LNCaP clone FGC (cell line): ENCODE measurements around the gene CHPF.

ENCODE experiments used
- DNase-seq: peaks from one replicate; pipeline ENCODE4 v3.0.0-alpha.2; 2011; ENCODE audit warnings: low read depth
- H3K4me3 ChIP-seq: 2 replicates; pipeline ENCODE4 v1.5.1; 2011; ENCODE audit warnings: mild to moderate bottlenecking, low read depth, low read length, control low read depth
- CTCF ChIP-seq: IDR thresholded peaks from 2 replicates; pipeline ENCODE4 v1.5.1; 2012; ENCODE audit warnings: mild to moderate bottlenecking; ENCODE audit not compliant: control insufficient read depth, insufficient read depth; ENCODE audit errors: extremely low read depth

CHPF gene

GRCh38 chr2:219561179-219562048 lies 17.8 kb upstream of the CHPF start:
- no peak overlapping the region for H3K4me3 ChIP-seq
- DNase-seq: no peak
- TF ChIP-seq CTCF: no peak

GRCh38 chr2:219560893-219561178 lies 17.2 kb upstream of the CHPF start:
- DNase-seq: no peak
- no peak for TF ChIP-seq CTCF
- H3K4me3 ChIP-seq: no peak overlapping the region

DNA sequence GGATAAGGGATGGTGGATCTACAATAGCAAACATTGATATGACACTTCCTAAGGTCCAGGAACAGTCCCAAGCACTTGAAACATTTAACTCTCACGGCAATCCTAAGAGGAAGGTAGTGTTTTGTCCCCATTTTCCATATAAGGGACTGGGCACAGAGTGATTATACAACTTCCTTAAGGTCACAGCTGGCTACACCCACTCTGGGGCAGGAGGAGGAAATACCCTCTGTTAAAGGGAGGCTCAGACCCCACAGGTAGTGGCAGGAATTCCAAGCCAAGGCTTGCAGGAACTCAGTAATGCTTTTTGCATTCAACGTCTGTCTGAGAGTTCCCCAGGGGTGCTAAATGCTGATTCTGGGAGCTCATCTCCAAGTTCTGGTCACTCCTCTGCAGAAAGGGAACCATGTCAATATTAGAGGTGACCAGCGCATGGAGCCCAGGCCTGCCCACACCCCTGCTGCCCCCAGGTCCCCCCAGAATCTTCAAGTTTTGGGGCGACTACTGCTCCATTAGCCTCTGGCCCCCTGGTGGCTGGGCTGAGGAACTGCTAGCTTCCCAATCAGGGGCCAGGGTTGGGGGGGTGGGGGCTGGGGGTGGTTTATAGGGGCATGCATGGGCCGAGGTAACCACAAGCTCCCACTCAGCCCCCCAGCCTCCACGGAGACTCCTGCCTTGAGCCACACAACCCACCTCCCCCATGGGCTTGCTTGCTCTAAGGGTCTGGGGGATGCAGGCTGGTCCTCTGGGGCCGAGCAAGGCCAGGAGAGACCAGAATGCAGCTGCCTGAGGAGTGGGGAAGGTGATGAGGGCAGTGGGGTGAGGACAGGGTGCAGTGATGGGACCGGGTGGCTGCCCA lies 16.7 kb upstream of the CHPF start:
- TF ChIP-seq CTCF: peak; percentile 55; the same call in 1 of the 2 replicates
- H3K4me3 ChIP-seq: no peak overlapping the region
- DNase-seq: no peak

DNA sequence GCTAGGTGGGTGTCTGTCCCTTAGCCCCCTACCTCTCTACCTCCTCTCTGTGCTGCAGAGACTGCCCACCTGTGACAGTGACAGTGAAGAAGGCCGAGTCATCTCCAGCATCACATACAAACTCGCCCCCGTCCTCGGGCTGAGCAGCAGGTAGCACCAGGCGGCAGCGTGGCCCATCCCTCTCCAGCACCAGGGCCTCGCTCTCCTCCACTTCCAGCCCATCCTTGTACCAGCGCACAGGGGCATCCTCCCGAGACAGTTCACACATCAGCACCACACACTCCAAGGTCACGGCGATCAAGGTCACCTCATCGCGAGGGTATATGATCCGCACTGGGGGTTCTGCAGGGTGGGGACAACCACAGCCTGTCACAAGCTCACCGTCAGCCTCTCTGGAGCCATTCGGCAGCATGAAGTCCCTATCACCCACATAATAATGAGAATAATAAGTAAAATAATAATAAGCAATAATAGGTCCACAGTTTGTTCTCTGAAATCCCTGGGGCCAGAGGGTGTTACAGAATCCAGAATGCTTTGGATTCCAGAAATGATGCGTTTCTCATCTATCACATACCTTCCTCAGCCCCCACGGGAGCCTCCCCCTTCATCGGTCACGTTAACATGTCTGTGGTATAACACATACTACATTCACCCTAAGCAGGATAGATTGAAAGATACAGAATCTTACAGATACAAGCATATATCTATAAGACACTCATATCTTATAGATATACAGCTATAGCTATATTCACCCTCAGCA lies 15.7 kb upstream of the CHPF start:
- no peak for DNase-seq
- TF ChIP-seq CTCF: no peak
- H3K4me3 ChIP-seq: no peak overlapping the region

DNA sequence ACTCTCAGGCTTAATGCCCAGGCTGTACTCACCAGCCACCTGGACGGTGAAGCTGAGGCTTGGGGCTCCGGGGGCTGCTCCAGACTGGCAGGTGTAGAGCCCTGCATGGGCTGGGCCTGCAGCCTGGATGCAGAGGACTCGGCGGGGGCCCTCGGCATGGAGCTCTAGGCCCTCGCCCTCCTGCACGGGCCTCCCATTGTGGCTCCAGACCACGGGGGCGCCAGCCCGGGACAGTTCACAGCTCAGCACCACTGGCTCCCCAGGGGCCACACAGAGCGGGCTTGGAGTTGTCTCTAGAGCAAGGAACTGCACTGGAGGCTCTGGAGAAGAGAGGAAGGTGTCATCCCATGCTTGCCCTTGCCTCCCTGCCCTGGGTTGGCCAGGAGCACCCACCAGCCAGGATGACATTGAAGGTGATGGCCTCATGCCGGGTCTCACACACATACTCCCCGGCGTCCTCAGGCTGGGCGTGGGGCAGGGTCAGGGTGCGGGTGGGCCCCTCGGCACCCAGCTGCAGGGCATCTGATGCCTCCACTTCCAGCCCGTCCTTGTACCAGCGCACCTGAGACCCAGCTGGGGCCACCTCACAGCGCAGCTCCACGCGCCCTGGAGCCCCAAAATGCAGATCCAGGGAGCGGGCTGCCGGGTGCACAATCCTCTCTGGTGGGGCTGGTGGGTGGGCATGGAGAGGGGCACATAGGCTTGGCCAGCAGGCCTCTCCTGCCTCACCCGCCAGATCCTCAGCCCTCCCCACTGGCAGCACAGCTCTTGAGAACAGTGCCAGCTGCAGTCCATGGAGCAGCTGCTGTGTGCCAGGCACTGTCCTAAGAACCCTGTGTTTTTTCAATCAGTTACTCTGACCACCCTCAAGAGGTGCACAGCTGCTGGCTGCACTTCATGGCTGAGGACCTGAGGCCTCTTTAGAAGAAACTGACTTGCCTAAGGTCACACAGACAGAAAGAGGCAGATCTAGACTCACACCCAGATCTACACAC lies 14.5 kb upstream of the CHPF start:
- TF ChIP-seq CTCF: no peak
- H3K4me3 ChIP-seq: no peak overlapping the region
- no peak for DNase-seq

DNA sequence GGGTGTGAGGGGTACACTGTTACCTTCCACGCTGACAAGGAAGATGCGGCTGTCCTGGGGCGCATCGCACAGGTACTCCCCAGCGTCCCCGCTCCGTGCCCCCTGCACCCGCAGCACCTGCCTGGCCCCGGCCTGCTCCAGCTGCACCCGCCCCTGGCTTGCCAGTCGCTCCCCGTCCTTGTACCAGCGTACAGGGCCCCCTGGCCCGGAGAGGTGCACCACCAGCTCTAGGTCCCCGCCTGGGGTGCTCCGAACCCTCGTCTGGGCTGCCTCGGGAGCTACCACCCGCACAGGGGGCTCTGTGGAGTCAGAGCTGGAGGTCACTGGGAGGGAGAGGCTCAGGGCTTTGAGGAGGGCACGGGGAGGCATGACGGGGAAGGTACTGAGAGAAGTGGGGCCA lies 13.7 kb upstream of the CHPF start:
- DNase-seq: no peak
- TF ChIP-seq CTCF: no peak
- H3K4me3 ChIP-seq: no peak overlapping the region
